ENCODE data around the gene SNHG17.

The SNHG17 gene

GRCh38 chr20:38454556-38455473, 19.7 kb upstream of the SNHG17 start:
- DNase-seq (ENCODE audit: low read depth), result no peak
- TF ChIP-seq CTCF (conservative IDR thresholded peaks at IDR 0.05; ENCODE audit: low read depth, low read length), result no peak
- no peak overlapping the region for H3K4me3 ChIP-seq (ENCODE audit: low read length)

- no peak overlapping the region for H3K4me3 ChIP-seq (ENCODE audit: low read length)
- no peak for TF ChIP-seq CTCF (conservative IDR thresholded peaks at IDR 0.05; ENCODE audit: low read depth, low read length)
- DNase-seq (ENCODE audit: low read depth), result no peak
Measured at GRCh38 chr20:38453941-38454340, 18.8 kb upstream of the SNHG17 start.

- H3K4me3 ChIP-seq (ENCODE audit: low read length), result no peak overlapping the region
- no peak for DNase-seq (ENCODE audit: low read depth)
- TF ChIP-seq CTCF (conservative IDR thresholded peaks at IDR 0.05; ENCODE audit: low read depth, low read length), result no peak
Measured at GRCh38 chr20:38452880-38453624, 17.9 kb upstream of the SNHG17 start.

- no peak overlapping the region for H3K4me3 ChIP-seq (ENCODE audit: low read length)
- TF ChIP-seq CTCF (conservative IDR thresholded peaks at IDR 0.05; ENCODE audit: low read depth, low read length), result no peak
- no peak for DNase-seq (ENCODE audit: low read depth)
Measured at GRCh38 chr20:38450412-38450975, 15.4 kb upstream of the SNHG17 start.

GRCh38 chr20:38449046-38449445, 13.9 kb upstream of the SNHG17 start:
- DNase-seq (ENCODE audit: low read depth), result no peak
- no peak for TF ChIP-seq CTCF (conservative IDR thresholded peaks at IDR 0.05; ENCODE audit: low read depth, low read length)
- no peak overlapping the region for H3K4me3 ChIP-seq (ENCODE audit: low read length)

- H3K4me3 ChIP-seq (ENCODE audit: low read length), result no peak overlapping the region
- no peak for DNase-seq (ENCODE audit: low read depth)
- TF ChIP-seq CTCF (conservative IDR thresholded peaks at IDR 0.05; ENCODE audit: low read depth, low read length), result no peak
Measured at GRCh38 chr20:38447931-38448675, 13.0 kb upstream of the SNHG17 start.

Measured in retinal pigment epithelial cell (primary cell).